Measurements from ENCODE around the gene MAP2K7.

The MAP2K7 gene

GRCh38 chr19:7924241-7924640 lies 20.6 kb downstream of the MAP2K7 start:
- no peak for DNase-seq (ENCODE audit: low spot score)
- TF ChIP-seq CTCF (IDR thresholded peaks at IDR 0.05; ENCODE audit: extremely low read depth, insufficient read depth, missing control alignments): no peak
- in situ Hi-C loops (cut with MboI; ENCODE audit: low pct_unique_long_range_greater_than_20kb, low sequenced_read_pairs, unreplicated experiment): no loop called here

- in situ Hi-C loops (cut with MboI; ENCODE audit: low pct_unique_long_range_greater_than_20kb, low sequenced_read_pairs, unreplicated experiment): no loop called here
Measured at GRCh38 chr19:7924651-7925170, 21.0 kb downstream of the MAP2K7 start.

GRCh38 chr19:7925171-7925851 lies 21.6 kb downstream of the MAP2K7 start:
- DNase-seq (ENCODE audit: low spot score): peak; percentile 95
- TF ChIP-seq CTCF (IDR thresholded peaks at IDR 0.05; ENCODE audit: extremely low read depth, insufficient read depth, missing control alignments): peak; percentile 98
- in situ Hi-C loops (cut with MboI; ENCODE audit: low pct_unique_long_range_greater_than_20kb, low sequenced_read_pairs, unreplicated experiment): no loop called here

More at GRCh38 chr19:7924651-7925170, 21.0 kb downstream of the MAP2K7 start:
- DNase-seq (ENCODE audit: low spot score): no peak
- no peak for TF ChIP-seq CTCF (IDR thresholded peaks at IDR 0.05; ENCODE audit: extremely low read depth, insufficient read depth, missing control alignments)

GRCh38 chr19:7926021-7926726 lies 22.5 kb downstream of the MAP2K7 start, which contains the start of gene CTXN1:
TSS of gene CTXN1 (minus strand) at chr19:7926135. CDS start at chr19:7925538, 597 bp downstream.
- DNase-seq (ENCODE audit: low spot score): peak; percentile 97

GRCh38 chr19:7926727-7927604 lies 23.3 kb downstream of the MAP2K7 start:
- TF ChIP-seq CTCF (IDR thresholded peaks at IDR 0.05; ENCODE audit: extremely low read depth, insufficient read depth, missing control alignments): no peak
- no peak for DNase-seq (ENCODE audit: low spot score)
- in situ Hi-C loops (cut with MboI; ENCODE audit: low pct_unique_long_range_greater_than_20kb, low sequenced_read_pairs, unreplicated experiment): no loop called here

More at GRCh38 chr19:7926021-7926726, 22.5 kb downstream of the MAP2K7 start, which contains the start of gene CTXN1:
- in situ Hi-C loops (cut with MboI; ENCODE audit: low pct_unique_long_range_greater_than_20kb, low sequenced_read_pairs, unreplicated experiment): no loop called here
- TF ChIP-seq CTCF (IDR thresholded peaks at IDR 0.05; ENCODE audit: extremely low read depth, insufficient read depth, missing control alignments): no peak

Data from GM13977 (cell line).